Measurements from ENCODE around the gene IFI6.
"Not testable (repeated sequence)": the region's sequence is repeated elsewhere in the genome, so short reads cannot be mapped to it uniquely, and the experiment has no call there.

Gene IFI6

GRCh38 chr1:27649306-27649635 is 22.7 kb downstream of the IFI6 start:
- no peak for DNase-seq

- DNase-seq = no peak
Observed at GRCh38 chr1:27648602-27649305, 23.2 kb downstream of the IFI6 start.

GRCh38 chr1:27647328-27647727 is 24.7 kb downstream of the IFI6 start:
- DNase-seq = no peak

- no peak for DNase-seq
Observed at GRCh38 chr1:27646676-27647075, 25.3 kb downstream of the IFI6 start.

- DNase-seq = no peak
Observed at GRCh38 chr1:27645071-27645415, 26.9 kb downstream of the IFI6 start.

- no peak for DNase-seq
Observed at GRCh38 chr1:27644369-27645070, 27.5 kb downstream of the IFI6 start.

- peak; percentile 87 for DNase-seq
Observed at GRCh38 chr1:27643600-27644368, 28.2 kb downstream of the IFI6 start.

GRCh38 chr1:27640514-27640913 is 31.5 kb downstream of the IFI6 start:
- DNase-seq = not testable (repeated sequence)

GRCh38 chr1:27638805-27639204 is 33.2 kb downstream of the IFI6 start:
- DNase-seq = no peak

GRCh38 chr1:27638047-27638734 is 33.8 kb downstream of the IFI6 start:
- no peak for DNase-seq

GRCh38 chr1:27635396-27636142 is 36.4 kb downstream of the IFI6 start:
- no peak for DNase-seq

GRCh38 chr1:27634985-27635367 is 37.0 kb downstream of the IFI6 start, which contains the start of gene FGR:
TSS of gene FGR (minus strand) at chr1:27635185. CDS start at chr1:27623916, 11,269 bp downstream.
- no peak for DNase-seq

- DNase-seq = peak; percentile 85
Observed at GRCh38 chr1:27634177-27634984, 37.6 kb downstream of the IFI6 start.

- DNase-seq = no peak
Observed at GRCh38 chr1:27633640-27634176, 38.3 kb downstream of the IFI6 start.

GRCh38 chr1:27633298-27633610 is 38.7 kb downstream of the IFI6 start:
- no peak for DNase-seq

- DNase-seq = peak; percentile 82
Observed at GRCh38 chr1:27632387-27633297, 39.4 kb downstream of the IFI6 start.

GRCh38 chr1:27630859-27631491 is 41.0 kb downstream of the IFI6 start:
- no peak for DNase-seq

- DNase-seq = no peak
Observed at GRCh38 chr1:27628712-27629111, 43.3 kb downstream of the IFI6 start.

- not testable (repeated sequence) for DNase-seq
Observed at GRCh38 chr1:27627733-27628132, 44.3 kb downstream of the IFI6 start.

GRCh38 chr1:27627061-27627460 is 44.9 kb downstream of the IFI6 start:
- DNase-seq = no peak

All from activated effector memory CD4-positive, alpha-beta T cell treated with anti-CD3 and anti-CD28 coated beads, Interleukin-2, amount 50 U/mL, for 16 hours (primary cell).